Calu3 (cell line): Measurements from ENCODE around the gene PPOX. TPM values are rescaled to one million over a fixed set of nuclear protein-coding genes. Genes with fewer than 3 reads are reported as not detected.

Experiments used
- BruUV-seq: library from RNA; stranded (reverse); fragments of 400-500 nt; replicated peaks from 2 replicates; lab custom pipeline; 2021; lab: Mats Ljungman, UMichigan
- CTCF ChIA-PET: fragments of 300-600 bp; sonication (Branson Sonifier 250); formaldehyde crosslinking; loops from one replicate; lab custom pipeline; 2022; ENCODE audit warnings: antibody characterized with exemption; lab: Charles Lee
- DNase-seq: peaks from one replicate; pipeline ENCODE4 v3.0.0; 2022
- H3K27ac Mint-ChIP-seq: one replicate; pipeline ENCODE4 v1.8.0; 2022; ENCODE audit warnings: mixed read lengths; ENCODE audit not compliant: unreplicated experiment
- H3K27me3 Mint-ChIP-seq: one replicate; pipeline ENCODE4 v1.8.0; 2022; ENCODE audit warnings: mixed read lengths; ENCODE audit not compliant: unreplicated experiment
- H3K36me3 Mint-ChIP-seq: one replicate; pipeline ENCODE4 v1.8.0; 2022; ENCODE audit warnings: mild to moderate bottlenecking, moderate library complexity, mixed read lengths; ENCODE audit not compliant: insufficient read depth, unreplicated experiment
- H3K4me1 Mint-ChIP-seq: one replicate; pipeline ENCODE4 v1.8.0; 2022; ENCODE audit warnings: mild to moderate bottlenecking, low read depth, mixed read lengths; ENCODE audit not compliant: unreplicated experiment
- H3K4me3 Mint-ChIP-seq: one replicate; pipeline ENCODE4 v1.8.0; 2022; ENCODE audit warnings: mild to moderate bottlenecking, low read depth, moderate library complexity, mixed read lengths; ENCODE audit not compliant: unreplicated experiment
- H3K9me3 Mint-ChIP-seq: one replicate; pipeline ENCODE4 v1.8.0; 2022; ENCODE audit warnings: low read depth, mixed read lengths; ENCODE audit not compliant: unreplicated experiment
- intact Hi-C: fragments of 100-400 bp; cut with micrococcal nuclease; formaldehyde crosslinking; loops from one replicate; pipeline ENCODE4 v1.10.0; 2022; ENCODE audit not compliant: unreplicated experiment
- total RNA-seq: library from RNA; stranded (reverse); gene quantifications from 2 replicates; pipeline ENCODE4 v1.2.3, GENCODE V29; 2022
- TF ChIP-seq, protein P1 (sequence below): fragments of 200-600 bp; IDR thresholded peaks from one replicate; pipeline ENCODE4 v1.8.0; 2022; ENCODE audit warnings: antibody characterized with exemption; ENCODE audit not compliant: unreplicated experiment

The PPOX gene
- total RNA-seq, 1 experiment from 2014 or later = 27.1 TPM

GRCh38 chr1:161168906-161169305 is 2.7 kb downstream of the PPOX start:
- DNase-seq = no peak
- TF ChIP-seq, protein P1, sequence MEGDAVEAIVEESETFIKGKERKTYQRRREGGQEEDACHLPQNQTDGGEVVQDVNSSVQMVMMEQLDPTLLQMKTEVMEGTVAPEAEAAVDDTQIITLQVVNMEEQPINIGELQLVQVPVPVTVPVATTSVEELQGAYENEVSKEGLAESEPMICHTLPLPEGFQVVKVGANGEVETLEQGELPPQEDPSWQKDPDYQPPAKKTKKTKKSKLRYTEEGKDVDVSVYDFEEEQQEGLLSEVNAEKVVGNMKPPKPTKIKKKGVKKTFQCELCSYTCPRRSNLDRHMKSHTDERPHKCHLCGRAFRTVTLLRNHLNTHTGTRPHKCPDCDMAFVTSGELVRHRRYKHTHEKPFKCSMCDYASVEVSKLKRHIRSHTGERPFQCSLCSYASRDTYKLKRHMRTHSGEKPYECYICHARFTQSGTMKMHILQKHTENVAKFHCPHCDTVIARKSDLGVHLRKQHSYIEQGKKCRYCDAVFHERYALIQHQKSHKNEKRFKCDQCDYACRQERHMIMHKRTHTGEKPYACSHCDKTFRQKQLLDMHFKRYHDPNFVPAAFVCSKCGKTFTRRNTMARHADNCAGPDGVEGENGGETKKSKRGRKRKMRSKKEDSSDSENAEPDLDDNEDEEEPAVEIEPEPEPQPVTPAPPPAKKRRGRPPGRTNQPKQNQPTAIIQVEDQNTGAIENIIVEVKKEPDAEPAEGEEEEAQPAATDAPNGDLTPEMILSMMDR = no peak
- H3K4me3 Mint-ChIP-seq = no peak overlapping the region
- no peaks in the 10 kb centered on the region for H3K4me1 Mint-ChIP-seq
- intact Hi-C loops = no loop called here
- H3K27me3 Mint-ChIP-seq = no peaks in the 10 kb centered on the region
- CTCF ChIA-PET = interaction anchor here (0.7 kb wide), 1 partner anchor 145 kb away, joined by 3 read pairs; the partner anchor contains the start of gene SDHC
- H3K36me3 Mint-ChIP-seq = peaks cover 72% of the 10 kb centered on the region
- H3K9me3 Mint-ChIP-seq = no peaks in the 10 kb centered on the region
- no TSS peak for BruUV-seq
- H3K27ac Mint-ChIP-seq = no peak overlapping the region

- DNase-seq = no peak
- intact Hi-C loops = no loop called here
- Mint-ChIP-seq H3K4me3 (no peak overlapping the region), H3K4me1 (peaks cover 8% of the 10 kb centered on the region), H3K36me3 (peaks cover 56% of the 10 kb centered on the region), H3K27ac (no peak overlapping the region), H3K9me3 (no peaks in the 10 kb centered on the region), H3K27me3 (no peaks in the 10 kb centered on the region)
- CTCF ChIA-PET = no interaction called here
- no TSS peak for BruUV-seq
- TF ChIP-seq, protein P1 = peak; percentile 13
Measured at GRCh38 chr1:161171191-161171590, 5.0 kb downstream of the PPOX start.

DNA sequence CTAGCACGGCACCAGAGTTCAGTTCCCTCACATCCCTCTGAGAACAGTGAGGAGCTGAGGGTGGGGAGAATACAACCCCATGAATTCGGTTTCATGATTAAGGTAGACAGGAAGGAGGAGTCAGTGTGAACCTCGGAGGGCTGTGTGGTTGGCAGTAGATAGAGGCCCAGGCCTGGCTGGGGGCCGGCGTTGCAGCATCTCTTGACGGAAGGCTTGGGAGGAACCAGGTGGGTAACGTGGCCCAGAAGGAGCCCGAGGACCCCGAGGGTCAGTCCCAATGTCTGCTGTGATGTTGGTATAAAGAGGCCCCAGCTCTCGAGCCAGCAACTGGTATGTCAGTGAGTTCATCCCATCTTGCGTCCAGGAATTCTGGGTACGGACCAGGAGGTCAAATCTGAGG is 5.5 kb downstream of the PPOX start:
- BruUV-seq = TSS peak; percentile 2
- Mint-ChIP-seq H3K36me3 (peaks cover 56% of the 10 kb centered on the region), H3K27me3 (no peaks in the 10 kb centered on the region), H3K4me3 (no peak overlapping the region), H3K4me1 (peaks cover 13% of the 10 kb centered on the region), H3K27ac (no peak overlapping the region), H3K9me3 (no peaks in the 10 kb centered on the region)
- TF ChIP-seq, protein P1 = no peak
- intact Hi-C loops = no loop called here
- CTCF ChIA-PET = no interaction called here
- DNase-seq = no peak

- Mint-ChIP-seq H3K9me3 (no peaks in the 10 kb centered on the region), H3K27ac (no peak overlapping the region), H3K36me3 (peaks cover 56% of the 10 kb centered on the region), H3K4me3 (no peak overlapping the region), H3K4me1 (peaks cover 14% of the 10 kb centered on the region), H3K27me3 (no peaks in the 10 kb centered on the region)
- TF ChIP-seq, protein P1 = no peak
- BruUV-seq = no TSS peak
- no peak for DNase-seq
- CTCF ChIA-PET = interaction anchor here (0.7 kb wide), 1 partner anchor 10 kb away, joined by 4 read pairs; no protein-coding TSS in a partner anchor
- intact Hi-C loops = no loop called here
Measured at GRCh38 chr1:161172349-161172748, 6.1 kb downstream of the PPOX start.
